OCI-LY7 (cell line): ENCODE results near the gene EPB41L1.

ENCODE experiments used
- CTCF ChIP-seq: fragments of 200-600 bp; sonication (generic); conservative IDR thresholded peaks from 2 replicates; pipeline ENCODE4 v1.5.1; 2014; ENCODE audit warnings: mild to moderate bottlenecking, antibody characterized with exemption, low read length, moderate library complexity, mixed read lengths
- EZH2phosphoT487 ChIP-seq: fragments of 200-600 bp; sonication (generic); IDR thresholded peaks from 2 replicates; pipeline ENCODE4 v1.6.1; 2018; ENCODE audit warnings: low read depth, borderline replicate concordance, mild to moderate bottlenecking, mixed run types, antibody characterized with exemption, low read length, moderate library complexity, mixed read lengths

GRCh38 chr20:36217226-36217625 is 62.7 kb downstream of the EPB41L1 start:
- no peak; the same call in 1 of the 2 replicates for TF ChIP-seq CTCF
- no peak for TF ChIP-seq EZH2phosphoT487
